Neuronal stem cell (in vitro differentiated cells): Measurements from ENCODE around the gene FBXL14.

Source experiments
- DNase-seq: peaks from one replicate; pipeline ENCODE4 v3.0.0-alpha.2; 2013; ENCODE audit warnings: low spot score
- H2AFZ ChIP-seq: one replicate; pipeline ENCODE4 v1.6.1; 2013; ENCODE audit warnings: mild to moderate bottlenecking, low read length, inconsistent platforms
- H2AK5ac ChIP-seq: 2 replicates; pipeline ENCODE4 v1.6.1; 2013; ENCODE audit warnings: low read depth, mild to moderate bottlenecking, inconsistent platforms, low read length, moderate library complexity, mixed read lengths
- H2BK120ac ChIP-seq: 2 replicates; pipeline ENCODE4 v1.6.1; 2013; ENCODE audit warnings: low read depth, mild to moderate bottlenecking, inconsistent platforms, low read length, moderate library complexity, mixed read lengths
- H2BK12ac ChIP-seq: one replicate; pipeline ENCODE4 v1.6.1; 2013; ENCODE audit warnings: low read length, inconsistent platforms
- H2BK15ac ChIP-seq: 2 replicates; pipeline ENCODE4 v1.6.1; 2013; ENCODE audit warnings: mild to moderate bottlenecking, low read length, inconsistent platforms, mixed read lengths
- H2BK5ac ChIP-seq: one replicate; pipeline ENCODE4 v1.6.1; 2013; ENCODE audit warnings: inconsistent platforms, mild to moderate bottlenecking, low read length, moderate library complexity
- H3K14ac ChIP-seq: one replicate; pipeline ENCODE4 v1.6.1; 2013; ENCODE audit warnings: low read length, inconsistent platforms
- H3K18ac ChIP-seq: 2 replicates; pipeline ENCODE4 v1.6.1; 2013; ENCODE audit warnings: low read length, inconsistent platforms
- H3K23ac ChIP-seq: 2 replicates; pipeline ENCODE4 v1.6.1; 2013; ENCODE audit warnings: low read depth, mild to moderate bottlenecking, mixed read lengths, low read length, inconsistent platforms; ENCODE audit not compliant: poor library complexity
- H3K27ac ChIP-seq: replicated peaks from 3 replicates; pipeline ENCODE4 v1.5.1; 2013; ENCODE audit warnings: low read length, inconsistent platforms
- H3K27me3 ChIP-seq, 3 experiments: 2 replicates each; pipeline ENCODE4 v1.6.1; 2013; ENCODE audit warnings: low read length in 3 of 3, mild to moderate bottlenecking in 2 of 3, inconsistent platforms in 1 of 3, low read depth in 1 of 3, mixed read lengths in 1 of 3, moderate library complexity in 1 of 3; ENCODE audit not compliant: control insufficient read depth in 3 of 3, insufficient read depth in 3 of 3
- H3K36me3 ChIP-seq, 2 donors: replicated peaks in 1 of 2; 2 replicates each; pipeline ENCODE4 v1.6.1; 2013; ENCODE audit warnings: low read length in 2 of 2; ENCODE audit not compliant: control insufficient read depth in 2 of 2, insufficient read depth in 2 of 2
- H3K4ac ChIP-seq: 2 replicates; pipeline ENCODE4 v1.6.1; 2013; ENCODE audit warnings: inconsistent platforms, mild to moderate bottlenecking, low read length, moderate library complexity
- H3K4me1 ChIP-seq, 2 donors: 1 replicate in 1 of 2; 2 replicates in 1 of 2; pipeline ENCODE4 v1.6.1; 2013; ENCODE audit warnings: low read length in 2 of 2, low read depth in 1 of 2; ENCODE audit not compliant: control insufficient read depth in 2 of 2, insufficient read depth in 1 of 2
- H3K4me2 ChIP-seq: one replicate; pipeline ENCODE4 v1.6.1; 2013; ENCODE audit warnings: mild to moderate bottlenecking, low read length, inconsistent platforms; ENCODE audit not compliant: insufficient read depth, poor library complexity, severe bottlenecking
- H3K4me3 ChIP-seq, 2 donors: 2 replicates each; pipeline ENCODE4 v1.5.1; 2013; ENCODE audit warnings: low read length in 2 of 2, mild to moderate bottlenecking in 2 of 2, inconsistent platforms in 1 of 2, moderate library complexity in 1 of 2
- H3K79me1 ChIP-seq: one replicate; pipeline ENCODE4 v1.6.1; 2013; ENCODE audit warnings: low read depth, mild to moderate bottlenecking, inconsistent platforms, low read length, moderate library complexity
- H3K9ac ChIP-seq: one replicate; pipeline ENCODE4 v1.6.1; 2013; ENCODE audit warnings: mild to moderate bottlenecking, low read depth, low read length, inconsistent platforms; ENCODE audit not compliant: poor library complexity
- H3K9me3 ChIP-seq, 2 donors: replicated peaks in 1 of 2; 2 replicates each; pipeline versions ENCODE3 to v1.6.1; 2013; ENCODE audit warnings: low read length in 2 of 2, mild to moderate bottlenecking in 2 of 2, inconsistent platforms in 1 of 2, low read depth in 1 of 2, mixed read lengths in 1 of 2, moderate library complexity in 1 of 2; ENCODE audit not compliant: control insufficient read depth in 2 of 2, insufficient read depth in 1 of 2
- H4K8ac ChIP-seq: one replicate; pipeline ENCODE4 v1.6.1; 2013; ENCODE audit warnings: low read depth, mild to moderate bottlenecking, inconsistent platforms, low read length, moderate library complexity
- H4K91ac ChIP-seq: one replicate; pipeline ENCODE4 v1.6.1; 2013; ENCODE audit warnings: low read length, low read depth, mild to moderate bottlenecking, inconsistent platforms; ENCODE audit not compliant: poor library complexity
- WGBS, 2 donors: extraction: QIAGEN DNeasy Blood & Tissue Kit; methylation state at CpG; one replicate each; pipeline ENCODE4 v1.1.7; 2013; ENCODE audit warnings: missing lambda C conversion rate in 2 of 2, mixed read lengths in 1 of 2; ENCODE audit not compliant: insufficient read length in 2 of 2, insufficient replicate concordance in 1 of 2; ENCODE audit errors: extremely low coverage in 2 of 2; 5-methylcytosine and 5-hydroxymethylcytosine counted together

Gene FBXL14

DNA sequence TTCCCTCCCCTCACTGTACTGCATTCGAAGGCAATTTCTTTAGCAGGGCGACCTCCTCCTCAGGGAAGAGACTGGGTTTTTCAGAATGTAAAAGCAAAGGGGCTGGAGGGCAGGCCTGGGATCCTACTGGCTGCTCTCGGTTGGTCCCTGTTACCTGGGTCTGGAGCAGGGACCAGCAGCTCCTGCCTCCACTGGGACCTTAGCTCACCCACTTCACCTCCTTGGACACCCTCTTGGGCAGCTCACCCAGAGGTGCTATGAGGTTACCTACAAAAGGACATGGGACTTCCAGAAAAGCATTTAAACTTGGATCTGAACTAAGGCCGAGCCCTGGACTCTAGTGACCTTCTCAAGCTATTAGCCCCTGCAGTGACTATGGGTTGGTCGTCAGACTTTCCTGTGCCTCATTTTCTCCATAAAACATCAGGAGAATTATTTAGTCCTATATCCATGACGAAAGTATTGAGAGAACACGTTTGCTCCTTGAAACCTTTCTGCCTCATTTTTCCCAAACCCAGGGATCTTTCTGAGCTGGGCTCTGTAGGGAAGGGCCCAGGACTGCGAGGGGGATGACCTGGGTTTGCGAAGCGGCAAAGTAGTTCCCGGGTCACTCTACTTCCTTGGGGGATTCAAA lies 65.0 kb downstream of the FBXL14 start:
- DNase-seq: no peak
- Histone ChIP-seq H3K27me3 (peaks cover 0 to 81% (median 0%) of the 10 kb centered on the region in 3 experiments), H2AK5ac (peak overlapping the region; percentile 98), H2BK12ac (peak overlapping the region; percentile 79), H3K27ac (peak overlapping the region; percentile 24), H3K18ac (peak overlapping the region; percentile 96), H3K9me3 (peaks cover 0 to 4% of the 10 kb centered on the region in 2 donors), H3K4me3 (peak overlapping the region in 1 of 2 donors; percentile 92), H2BK15ac (peak overlapping the region; percentile 58), H2AFZ (peak overlapping the region; percentile 90), H3K4me1 (peaks cover 0 to 29% of the 10 kb centered on the region in 2 donors), H3K14ac (no peak overlapping the region), H3K79me1 (peaks cover 5% of the 10 kb centered on the region), H2BK5ac (peak overlapping the region; percentile 99), H3K23ac (no peak overlapping the region), H4K91ac (no peak overlapping the region), H3K36me3 (no peaks in the 10 kb centered on the region), H3K4ac (peak overlapping the region; percentile 41), H3K9ac (peak overlapping the region; percentile 94), H2BK120ac (peak overlapping the region; percentile 77), H3K4me2 (peak overlapping the region; percentile 69), H4K8ac (no peak overlapping the region)
- WGBS, 2 donors: no CpG with 5 or more reads among the region's 11 CpGs

GRCh38 chr12:1528791-1529190 lies 65.6 kb downstream of the FBXL14 start:
- no peak overlapping the region for H3K4ac ChIP-seq
- H3K27ac ChIP-seq: no peak overlapping the region
- H3K9ac ChIP-seq: no peak overlapping the region
- H3K9me3 ChIP-seq: peaks cover 0 to 3% of the 10 kb centered on the region in 2 donors
- H2BK5ac ChIP-seq: no peak overlapping the region
- no peak for DNase-seq
- WGBS, 2 donors: no CpG with 5 or more reads among the region's 3 CpGs
- H3K23ac ChIP-seq: no peak overlapping the region
- no peak overlapping the region for H4K8ac ChIP-seq
- H4K91ac ChIP-seq: no peak overlapping the region
- peak overlapping the region; percentile 40 for H3K4me2 ChIP-seq
- H2BK120ac ChIP-seq: no peak overlapping the region
- H3K18ac ChIP-seq: no peak overlapping the region
- H3K36me3 ChIP-seq: no peaks in the 10 kb centered on the region
- no peak overlapping the region for H2BK12ac ChIP-seq
- no peak overlapping the region for H2AK5ac ChIP-seq
- peaks cover 0 to 79% (median 0%) of the 10 kb centered on the region in 3 experiments for H3K27me3 ChIP-seq
- H3K79me1 ChIP-seq: peaks cover 5% of the 10 kb centered on the region
- H3K4me1 ChIP-seq: peaks cover under 1 to 30% of the 10 kb centered on the region in 2 donors
- H3K4me3 ChIP-seq: no peak overlapping the region
- H2AFZ ChIP-seq: no peak overlapping the region
- H3K14ac ChIP-seq: no peak overlapping the region
- H2BK15ac ChIP-seq: no peak overlapping the region

- no peak overlapping the region for H2AFZ ChIP-seq
- H3K4me2 ChIP-seq: no peak overlapping the region
- H3K14ac ChIP-seq: no peak overlapping the region
- no peak overlapping the region for H3K4me3 ChIP-seq
- no peak overlapping the region for H3K9ac ChIP-seq
- H3K79me1 ChIP-seq: peaks cover 5% of the 10 kb centered on the region
- H2AK5ac ChIP-seq: peak overlapping the region; percentile 4
- no peak overlapping the region for H4K91ac ChIP-seq
- H3K9me3 ChIP-seq: peaks cover 0 to 3% of the 10 kb centered on the region in 2 donors
- H2BK15ac ChIP-seq: no peak overlapping the region
- H2BK12ac ChIP-seq: no peak overlapping the region
- no peak overlapping the region for H4K8ac ChIP-seq
- H3K27me3 ChIP-seq: peaks cover 0 to 69% (median 0%) of the 10 kb centered on the region in 3 experiments
- no peak overlapping the region for H3K4ac ChIP-seq
- no peak overlapping the region for H3K27ac ChIP-seq
- H3K23ac ChIP-seq: no peak overlapping the region
- peak overlapping the region; percentile 69 for H3K18ac ChIP-seq
- peaks cover 4 to 30% of the 10 kb centered on the region in 2 donors for H3K4me1 ChIP-seq
- H2BK120ac ChIP-seq: no peak overlapping the region
- H3K36me3 ChIP-seq: no peaks in the 10 kb centered on the region
- H2BK5ac ChIP-seq: no peak overlapping the region
- no peak for DNase-seq
- WGBS, 2 donors: no CpG with 5 or more reads among the region's 4 CpGs
These were observed 66.6 kb downstream of the FBXL14 start for GRCh38 chr12:1527789-1528188.

DNA sequence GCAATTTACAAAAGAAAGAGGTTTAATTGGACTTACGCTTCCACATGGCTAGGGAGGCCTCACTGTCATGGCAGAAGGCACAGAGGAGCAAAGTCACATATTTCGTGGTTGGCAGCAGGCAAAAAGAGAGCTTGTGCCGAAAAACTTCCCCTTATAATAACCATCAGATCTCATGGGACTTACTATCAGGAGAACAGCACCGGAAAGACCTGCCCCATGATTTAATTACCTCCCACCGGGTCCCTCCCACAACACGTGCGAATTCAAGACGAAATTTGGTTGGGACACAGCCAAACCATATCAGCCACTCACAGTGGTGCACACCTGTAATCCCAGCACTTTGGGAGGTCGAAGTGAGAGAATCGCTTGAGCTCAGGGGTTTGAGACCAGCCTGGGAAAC lies 68.5 kb downstream of the FBXL14 start:
- WGBS, 2 donors: no CpG with 5 or more reads among the region's 10 CpGs
- peaks cover 4 to 28% of the 10 kb centered on the region in 2 donors for H3K4me1 ChIP-seq
- no peak overlapping the region for H2BK12ac ChIP-seq
- no peak overlapping the region for H3K23ac ChIP-seq
- no peaks in the 10 kb centered on the region for H3K36me3 ChIP-seq
- no peak for DNase-seq
- H2AFZ ChIP-seq: no peak overlapping the region
- no peak overlapping the region for H3K9ac ChIP-seq
- H3K18ac ChIP-seq: no peak overlapping the region
- no peak overlapping the region for H3K14ac ChIP-seq
- H2BK5ac ChIP-seq: no peak overlapping the region
- peaks cover 0 to 3% of the 10 kb centered on the region in 2 donors for H3K9me3 ChIP-seq
- H4K8ac ChIP-seq: no peak overlapping the region
- no peak overlapping the region for H2BK120ac ChIP-seq
- H4K91ac ChIP-seq: no peak overlapping the region
- H3K4ac ChIP-seq: no peak overlapping the region
- no peak overlapping the region for H3K27ac ChIP-seq
- no peak overlapping the region for H2AK5ac ChIP-seq
- H3K27me3 ChIP-seq: peaks cover 0 to 51% (median 0%) of the 10 kb centered on the region in 3 experiments
- no peak overlapping the region for H3K4me2 ChIP-seq
- H3K4me3 ChIP-seq: no peak overlapping the region
- no peaks in the 10 kb centered on the region for H3K79me1 ChIP-seq
- no peak overlapping the region for H2BK15ac ChIP-seq
